Dermis blood vessel endothelial cell (primary cell): Measurements from ENCODE around the gene ATG7. TPM values are rescaled to one million over a fixed set of nuclear protein-coding genes. Genes with fewer than 3 reads are reported as not detected.
A peak's percentile ranks its signal among the peaks of the same experiment; 100 is the strongest.
"Not testable (repeated sequence)": the region's sequence is repeated elsewhere in the genome, so short reads cannot be mapped to it uniquely, and the experiment has no call there.

Experiments used
- DNase-seq: peaks from one replicate; pipeline ENCODE4 v3.0.0; 2010
- total RNA-seq: library from RNA; depleted of rRNA; stranded (reverse); fragments of >200 nt; gene quantifications from 2 replicates; pipeline ENCODE4 v1.2.3, GENCODE V29; 2014

The ATG7 gene
- total RNA-seq, 1 donor from 2014 or later: 102 TPM

DNA sequence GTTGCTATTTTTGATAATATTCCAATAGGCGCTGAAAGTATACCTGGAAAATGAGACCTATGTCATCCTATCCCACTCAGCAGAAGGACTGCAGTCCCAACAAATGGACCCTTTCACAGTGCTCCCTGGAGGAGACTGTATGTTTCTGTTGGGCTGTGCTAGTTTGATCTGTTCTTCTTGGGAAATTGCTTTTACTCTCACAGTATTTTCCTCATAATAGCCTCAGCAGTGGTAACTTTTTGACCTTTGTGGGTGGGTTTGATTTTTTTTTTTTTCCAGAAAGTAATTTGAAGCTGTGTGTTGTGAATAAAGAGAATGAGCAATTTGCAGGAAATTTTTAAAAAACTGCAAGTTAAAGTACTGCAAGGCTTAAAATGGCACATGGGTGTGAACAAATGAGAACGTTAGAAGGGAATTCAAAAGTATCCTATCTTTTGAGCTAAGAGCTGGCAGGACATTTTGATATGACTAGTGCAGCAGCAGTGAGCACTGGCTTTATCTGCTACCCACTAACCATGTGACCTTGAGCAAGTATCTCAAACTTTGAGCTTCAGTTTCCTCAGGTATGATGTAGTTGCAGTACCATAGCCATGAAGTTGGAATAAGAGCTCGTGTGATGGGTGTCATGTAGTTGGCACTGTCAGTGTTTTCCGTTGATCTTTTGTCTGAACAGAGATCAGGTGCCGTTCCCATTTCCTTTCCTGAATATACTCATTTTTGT, 118.4 kb downstream of the ATG7 start:
- peak; percentile 31 for DNase-seq

DNA sequence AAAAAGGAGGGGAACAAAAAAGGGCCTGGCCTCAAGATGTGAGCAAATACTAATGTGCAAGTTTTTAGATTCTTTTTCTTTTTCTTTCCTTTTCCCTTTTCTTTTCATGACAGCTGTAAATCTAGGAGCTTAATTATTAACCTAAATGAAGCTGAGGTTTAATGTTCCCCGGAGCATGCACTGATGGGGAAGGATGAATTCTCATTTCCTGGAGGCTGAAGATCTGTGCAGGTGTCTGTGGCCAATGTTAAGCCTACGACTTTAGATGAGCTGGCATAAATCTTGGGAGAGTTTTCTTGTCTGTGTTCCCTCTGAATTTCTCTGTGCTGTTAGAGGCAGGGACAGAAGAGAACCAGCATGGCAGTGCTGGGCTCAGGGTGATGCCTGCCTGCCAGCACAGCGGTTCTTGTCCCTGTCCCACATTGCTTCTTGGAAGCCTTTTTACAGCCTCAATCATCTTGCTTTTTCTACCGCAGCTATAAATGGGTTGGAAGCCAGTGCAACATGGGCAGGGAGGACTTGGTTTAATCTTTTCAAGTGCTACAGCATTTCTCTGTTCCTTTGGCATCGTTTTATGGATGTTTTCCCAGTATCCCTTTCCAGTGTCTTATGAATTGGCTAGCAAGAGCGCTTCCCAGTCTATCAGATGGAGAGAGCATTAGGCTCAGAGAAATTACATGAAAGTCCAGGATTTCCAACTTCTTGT, 119.1 kb downstream of the ATG7 start:
- DNase-seq: no peak

DNA sequence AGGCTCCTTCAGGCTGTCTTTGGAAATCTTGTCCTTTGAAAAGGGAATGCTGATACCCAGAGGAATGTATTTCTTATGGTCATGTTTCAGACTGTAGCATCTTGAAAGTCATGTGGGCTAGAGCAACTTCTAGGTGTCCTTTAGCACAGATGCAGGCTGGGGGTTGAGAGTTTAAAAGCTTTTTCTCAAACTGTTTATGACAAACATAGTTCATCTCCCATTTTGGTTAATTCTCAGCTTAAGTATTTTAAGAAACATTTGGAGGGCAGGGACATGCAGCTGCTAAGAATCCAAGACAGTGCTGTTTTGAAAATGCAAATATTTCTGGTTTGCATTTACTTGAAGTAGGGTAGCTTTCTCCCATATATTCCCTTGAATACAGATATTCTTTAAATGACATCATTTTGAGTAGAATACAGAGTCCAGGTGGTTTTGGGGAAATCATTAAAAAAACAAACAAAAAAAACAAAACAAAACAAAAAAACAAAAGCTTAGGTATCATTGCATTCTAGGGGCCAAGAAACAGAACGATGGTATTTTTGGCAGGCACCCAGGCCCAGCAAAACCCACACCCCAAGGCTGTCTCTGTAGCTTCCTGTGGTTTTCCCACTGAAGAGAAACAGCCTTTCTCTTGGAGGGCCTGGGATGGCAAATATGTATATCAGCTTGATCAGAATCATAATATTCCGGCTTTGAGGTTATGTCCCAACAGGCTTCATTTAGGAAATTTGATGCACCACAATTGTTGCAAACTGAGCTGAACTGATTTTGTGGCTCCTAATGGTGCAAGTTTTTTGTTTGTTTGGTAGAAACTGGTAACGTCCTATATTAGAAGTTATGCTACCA, 120.0 kb downstream of the ATG7 start:
- peak; percentile 49 for DNase-seq

DNA sequence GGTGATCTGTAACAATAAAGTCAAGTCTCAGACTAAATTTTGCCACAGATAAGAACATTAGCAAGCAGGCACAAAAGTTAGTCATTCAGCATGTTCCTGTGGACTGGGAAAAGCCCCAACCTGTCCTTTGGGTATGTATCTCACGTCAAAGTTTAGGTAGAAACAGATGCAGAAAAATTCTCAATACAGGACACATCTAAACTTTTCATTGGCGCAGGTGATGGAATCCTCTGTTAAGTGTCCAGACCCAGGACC, 120.6 kb downstream of the ATG7 start:
- DNase-seq: no peak

DNA sequence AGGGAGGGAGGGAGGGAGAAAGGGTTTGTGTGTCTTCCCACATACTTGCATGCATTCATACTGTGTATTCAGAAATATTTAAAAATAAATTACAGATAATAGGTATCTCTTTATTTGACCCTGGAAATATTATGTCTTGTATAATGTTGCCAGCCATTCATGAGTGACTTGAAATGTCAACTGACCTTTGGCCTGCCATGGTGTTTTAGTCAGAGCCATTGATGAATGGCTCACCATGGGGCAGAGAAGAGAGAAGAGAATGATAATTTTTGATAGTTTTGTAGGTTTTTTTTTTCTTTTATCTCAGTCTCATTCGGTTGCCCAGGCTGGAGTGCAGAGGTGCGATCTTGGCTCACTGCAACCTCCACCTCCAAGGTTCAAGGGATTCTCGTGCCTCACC, 121.2 kb downstream of the ATG7 start:
- DNase-seq: no peak

DNA sequence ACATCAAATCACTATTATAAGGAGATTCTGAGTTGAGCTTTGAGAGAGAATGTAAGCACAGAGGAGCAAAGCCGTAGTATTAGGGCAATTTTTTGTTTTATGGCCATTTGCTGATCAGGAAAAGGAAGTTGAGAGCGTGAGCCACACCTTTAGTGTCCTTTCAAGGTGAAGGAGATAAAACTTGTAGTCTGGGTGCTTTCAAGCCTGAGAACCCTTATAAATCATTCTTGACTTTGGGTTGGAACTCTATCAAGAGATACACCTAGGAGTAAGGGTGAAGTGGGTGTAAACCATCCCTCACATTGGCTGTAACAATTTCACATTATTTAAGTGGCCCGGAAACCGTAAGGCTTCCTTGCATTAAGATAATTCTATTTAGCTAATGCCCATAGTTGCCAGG, 122.2 kb downstream of the ATG7 start:
- DNase-seq: no peak

DNA sequence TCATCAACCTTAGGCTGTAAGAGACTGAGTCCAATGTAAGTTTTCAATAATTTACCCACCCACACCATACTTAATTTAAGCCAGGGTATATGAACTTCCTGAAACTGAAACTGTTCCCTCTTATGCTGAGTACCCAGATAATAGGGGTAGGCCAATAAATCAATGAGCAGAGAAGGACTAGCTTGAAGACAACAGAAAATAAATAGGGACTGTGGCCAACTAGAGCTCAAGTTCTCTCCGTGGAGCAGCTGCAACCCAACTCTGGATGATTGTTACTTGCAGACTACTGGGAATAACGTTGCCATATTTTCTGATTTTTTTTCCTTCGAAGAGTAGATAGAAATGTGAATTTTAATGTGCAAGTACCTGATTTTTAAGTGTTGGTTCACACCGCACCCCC, 128.0 kb downstream of the ATG7 start:
- DNase-seq: no peak

DNA sequence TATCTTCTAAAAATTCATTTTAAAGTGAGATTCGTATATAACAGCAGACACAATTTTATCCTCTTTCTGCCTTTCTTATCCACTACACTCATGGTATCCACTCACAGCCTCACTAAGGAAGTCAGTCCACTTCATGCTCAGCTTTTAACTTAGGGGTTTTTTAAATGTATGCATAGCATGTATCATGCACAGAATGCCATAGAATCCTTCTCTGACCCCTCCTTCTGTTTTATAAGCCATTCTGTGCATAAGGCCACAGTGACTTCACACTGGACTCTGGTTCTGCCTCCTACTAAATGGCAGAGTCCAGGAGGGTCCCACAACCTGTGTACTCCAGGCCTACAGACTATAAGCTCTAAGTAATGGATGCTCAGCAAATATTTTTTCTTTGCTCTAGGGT, 129.2 kb downstream of the ATG7 start:
- DNase-seq: no peak

DNA sequence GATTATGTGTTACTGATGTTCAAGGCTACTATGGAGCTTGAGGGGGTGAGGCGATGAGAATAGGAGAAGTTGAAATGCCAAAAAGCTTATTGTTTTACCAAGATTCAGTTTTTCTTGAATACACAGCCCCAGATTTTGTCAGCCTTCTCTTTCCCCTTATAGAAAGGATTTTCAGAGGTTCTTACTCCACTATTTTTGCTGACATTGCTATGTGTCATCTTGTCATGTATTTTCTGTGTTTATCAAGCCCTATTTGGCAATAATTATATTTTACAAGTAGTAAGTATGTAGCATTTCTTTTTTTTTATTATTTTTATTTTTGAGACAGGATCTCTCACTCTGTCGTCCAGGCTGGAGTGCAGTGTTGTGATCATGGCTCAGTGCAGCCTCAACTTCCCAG, 133.1 kb downstream of the ATG7 start:
- DNase-seq: no peak

DNA sequence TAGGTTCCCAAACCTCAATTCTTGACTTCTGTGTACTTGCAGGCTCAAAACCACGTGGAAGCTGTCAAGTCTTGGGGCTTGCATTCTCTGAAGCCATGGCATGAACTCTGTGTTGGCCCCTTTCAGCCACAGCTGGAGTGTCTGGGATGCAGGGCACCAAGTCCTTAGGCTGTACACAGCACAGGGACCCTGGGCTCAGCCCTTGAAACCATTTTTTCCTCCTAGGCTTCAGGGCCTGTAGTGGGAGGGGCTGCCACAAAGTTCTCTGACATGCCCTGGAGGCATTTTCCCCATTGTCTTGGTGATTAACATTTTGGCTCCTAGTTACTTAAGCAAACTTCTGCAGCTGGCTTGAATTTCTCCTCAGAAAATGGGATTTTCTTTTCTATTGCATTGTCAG, 135.4 kb downstream of the ATG7 start:
- no peak for DNase-seq

DNA sequence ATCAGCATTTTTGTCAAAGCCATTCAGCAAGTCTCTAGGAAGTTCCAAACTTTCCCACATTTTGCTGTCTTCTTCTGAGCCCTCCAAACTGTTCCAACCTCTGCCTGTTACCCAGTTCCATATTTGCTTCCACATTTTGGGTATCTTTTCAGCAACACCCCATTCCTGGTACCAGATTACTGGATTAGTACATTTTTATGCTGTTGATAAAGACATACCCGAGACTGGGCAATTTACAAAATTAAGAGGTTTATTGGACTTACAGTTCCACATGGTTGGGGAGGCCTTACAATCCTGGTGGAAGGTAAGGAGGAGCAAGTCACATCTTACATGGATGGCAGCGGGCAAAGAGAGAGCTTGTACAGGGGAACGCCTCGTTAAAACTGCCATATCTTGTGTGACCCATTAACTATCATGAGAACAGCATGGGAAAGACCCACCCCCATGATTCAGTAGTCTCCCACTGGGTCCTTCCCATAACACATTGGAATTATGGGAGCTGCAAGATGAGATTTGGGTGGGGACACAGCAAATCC, 136.2 kb downstream of the ATG7 start:
- not testable (repeated sequence) for DNase-seq

DNA sequence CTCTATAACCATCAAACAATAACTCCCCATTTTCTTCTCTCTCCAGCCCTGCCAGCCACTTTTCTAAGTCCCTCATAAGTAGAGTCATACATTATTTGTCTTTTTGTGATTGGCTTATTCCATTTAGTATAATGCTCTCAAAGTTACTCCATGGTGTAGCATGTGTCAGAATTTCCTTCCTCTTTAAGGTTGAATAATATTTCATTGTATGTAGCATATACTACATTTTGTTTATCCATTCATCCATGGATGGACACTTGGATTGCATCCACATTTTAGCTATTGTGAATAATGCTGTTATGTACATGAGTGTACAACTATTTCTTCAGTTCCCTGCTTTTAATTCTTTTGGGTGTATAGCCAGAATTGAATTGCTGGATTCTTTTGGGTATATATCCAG, 138.4 kb downstream of the ATG7 start:
- peak; percentile 51 for DNase-seq

DNA sequence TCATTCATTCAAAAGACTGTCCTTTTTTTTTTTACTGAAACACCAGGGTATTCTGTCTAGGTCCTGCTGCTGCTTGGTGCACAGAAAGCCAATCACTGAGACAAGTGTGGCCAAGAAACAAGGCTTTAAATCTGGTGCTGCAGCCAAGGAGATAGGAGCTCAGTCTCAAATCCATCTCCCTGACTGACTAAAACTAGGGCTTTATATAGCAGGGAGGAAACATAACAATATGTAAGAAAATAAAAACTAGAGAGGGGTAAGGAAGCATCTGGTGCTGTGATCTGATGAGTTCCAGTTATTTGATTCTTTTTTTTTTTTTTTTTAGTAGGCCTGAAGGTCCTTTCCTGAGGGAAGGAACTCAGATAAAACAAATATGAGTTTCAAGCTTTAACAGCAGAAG, 139.8 kb downstream of the ATG7 start:
- DNase-seq: peak; percentile 59

DNA sequence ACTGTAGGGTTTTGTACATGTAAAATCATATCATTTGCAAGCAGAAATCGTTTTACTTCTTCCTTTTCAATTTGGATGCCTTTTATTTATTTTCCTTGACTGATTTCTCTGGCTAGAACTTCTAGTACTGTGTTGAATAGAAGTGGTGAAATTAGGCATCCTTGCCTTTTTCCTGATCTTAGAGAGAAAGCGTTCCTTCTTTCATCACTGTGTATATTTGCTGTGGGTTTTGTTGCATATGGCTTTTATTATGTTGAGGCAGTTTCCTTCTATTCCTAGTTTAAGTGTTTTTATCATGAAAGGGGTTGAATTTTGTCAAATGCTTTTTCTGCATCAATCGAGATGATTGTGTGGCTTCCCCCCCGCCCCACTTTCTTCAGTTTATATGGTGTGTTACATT, 140.9 kb downstream of the ATG7 start:
- DNase-seq: no peak

DNA sequence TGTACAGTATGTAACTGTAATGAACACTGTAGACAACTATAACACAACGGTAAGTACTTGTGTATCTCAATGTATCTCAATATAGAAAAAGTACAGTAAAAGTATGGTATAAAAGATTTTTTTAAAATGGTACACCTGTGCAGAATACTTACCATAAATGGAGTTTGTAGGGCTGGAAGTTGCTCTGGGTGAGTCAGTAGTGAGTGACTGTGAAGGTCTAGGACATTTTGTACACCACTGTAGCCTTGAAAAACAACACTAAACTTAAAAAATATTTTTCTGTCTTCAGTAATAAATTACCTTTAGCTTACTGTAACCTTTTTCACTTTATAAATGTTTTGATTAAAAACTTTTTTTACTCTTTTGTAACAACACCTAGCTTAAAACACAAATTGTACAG, 142.9 kb downstream of the ATG7 start:
- no peak for DNase-seq

DNA sequence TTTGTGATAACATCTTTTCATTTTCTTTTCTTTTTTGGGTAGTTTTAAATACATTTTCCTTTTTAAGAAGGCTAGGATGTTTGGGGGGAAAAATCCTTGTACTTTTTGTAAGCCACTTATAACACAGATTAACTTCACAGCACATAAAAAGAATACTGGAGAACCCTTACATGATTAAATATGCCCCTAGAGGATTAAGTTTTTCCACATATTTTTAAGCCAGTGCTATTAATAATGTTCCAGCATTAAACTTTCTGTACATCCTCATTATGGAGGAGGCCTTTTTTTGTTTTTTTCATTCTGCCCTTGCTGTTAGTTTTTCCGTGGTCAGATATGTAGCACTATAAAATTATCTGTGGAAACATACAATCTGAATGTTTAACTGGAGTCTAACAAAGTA, 147.9 kb downstream of the ATG7 start:
- no peak for DNase-seq

DNA sequence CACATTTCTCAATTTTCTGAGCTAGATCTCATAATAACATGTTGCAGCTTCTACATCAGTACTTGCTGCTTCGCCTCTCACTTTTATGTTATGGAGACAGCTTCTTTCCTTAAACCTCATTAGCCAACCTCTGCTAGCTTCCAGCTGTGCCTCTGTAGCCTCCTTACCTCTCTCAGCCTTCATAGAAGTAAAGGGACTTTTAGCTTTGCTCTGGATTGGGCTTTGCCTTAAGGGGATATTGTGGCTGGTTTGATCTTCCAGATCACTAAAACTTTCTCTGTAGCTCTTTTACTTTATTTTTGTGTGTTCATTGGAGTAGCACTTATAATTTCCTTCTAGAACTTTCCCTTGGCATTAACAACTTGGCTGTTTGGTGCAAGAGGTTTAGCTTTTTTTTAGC, 150.1 kb downstream of the ATG7 start:
- DNase-seq: no peak

DNA sequence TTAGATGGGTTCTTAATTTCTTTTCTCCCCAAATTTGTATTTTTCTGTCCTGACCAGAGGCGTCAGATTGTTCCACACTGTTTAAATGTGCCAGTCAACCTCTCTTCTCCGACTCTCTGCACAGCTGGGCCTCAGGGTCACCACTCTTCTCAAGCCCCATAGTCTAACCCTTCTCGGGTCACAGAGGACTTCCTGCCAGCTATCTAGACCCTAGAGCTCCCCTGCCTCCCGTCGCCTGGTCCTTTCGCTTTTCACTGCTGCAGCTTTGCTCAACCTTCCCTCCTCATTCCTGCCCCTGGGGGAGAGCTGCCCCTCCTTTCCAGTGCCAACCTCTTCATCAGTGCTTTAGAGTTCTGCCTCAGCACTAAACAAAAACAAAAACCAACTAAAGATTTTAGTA, 151.7 kb downstream of the ATG7 start:
- no peak for DNase-seq

DNA sequence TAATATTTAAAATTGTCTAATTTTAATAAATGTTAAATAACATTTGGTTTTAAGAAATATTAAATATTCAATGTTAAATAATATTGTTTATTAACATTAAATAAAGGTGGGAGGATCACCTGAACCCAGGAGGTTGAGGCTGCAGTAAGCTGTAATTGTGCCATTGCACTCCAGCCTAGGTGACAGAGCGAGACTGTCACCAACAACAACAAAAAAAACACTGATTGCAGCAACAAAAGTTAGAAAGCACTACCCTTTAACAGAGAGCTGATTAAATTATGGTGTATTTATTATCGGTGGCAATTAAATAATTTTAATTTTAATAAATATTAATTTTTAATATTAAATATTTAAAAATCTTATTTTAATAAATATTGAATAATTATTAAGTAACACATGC, 152.1 kb downstream of the ATG7 start:
- no peak for DNase-seq

DNA sequence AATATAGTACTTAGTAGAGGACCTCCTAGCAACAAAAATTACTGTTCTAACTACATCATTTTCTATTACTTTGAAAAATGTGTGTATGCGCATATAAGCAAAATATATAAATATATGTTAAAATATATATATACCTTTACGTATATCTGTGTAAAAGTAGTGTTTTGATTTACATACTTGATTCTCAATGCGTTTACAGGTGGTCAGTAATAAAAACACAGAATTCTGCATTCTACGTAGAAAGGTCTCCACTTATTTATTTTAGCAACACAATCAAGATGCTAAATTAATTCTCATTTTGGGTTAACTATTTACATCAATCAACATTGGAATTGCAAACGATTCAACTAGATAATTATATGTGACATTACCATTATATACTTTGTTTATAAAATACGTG, 158.0 kb downstream of the ATG7 start:
- DNase-seq: no peak

DNA sequence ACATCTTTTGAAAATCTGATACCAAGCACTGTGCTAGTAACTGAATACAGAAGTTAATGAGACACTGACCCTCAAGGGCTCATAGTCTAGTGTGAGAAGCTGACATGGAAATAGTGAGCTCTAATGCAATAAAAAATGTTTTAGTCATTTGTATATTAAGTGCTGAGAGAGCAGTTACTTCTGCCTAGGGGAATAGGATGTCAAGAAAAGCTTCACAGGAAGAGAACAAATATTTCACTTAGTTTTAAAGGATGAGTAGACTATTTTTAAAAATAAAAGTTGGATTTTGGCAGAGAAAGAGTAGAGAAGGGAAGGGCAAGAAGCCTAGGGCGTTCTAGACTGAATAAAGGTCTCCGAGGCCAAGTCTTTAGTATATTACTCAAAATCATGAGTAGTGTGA, 158.4 kb downstream of the ATG7 start:
- no peak for DNase-seq

DNA sequence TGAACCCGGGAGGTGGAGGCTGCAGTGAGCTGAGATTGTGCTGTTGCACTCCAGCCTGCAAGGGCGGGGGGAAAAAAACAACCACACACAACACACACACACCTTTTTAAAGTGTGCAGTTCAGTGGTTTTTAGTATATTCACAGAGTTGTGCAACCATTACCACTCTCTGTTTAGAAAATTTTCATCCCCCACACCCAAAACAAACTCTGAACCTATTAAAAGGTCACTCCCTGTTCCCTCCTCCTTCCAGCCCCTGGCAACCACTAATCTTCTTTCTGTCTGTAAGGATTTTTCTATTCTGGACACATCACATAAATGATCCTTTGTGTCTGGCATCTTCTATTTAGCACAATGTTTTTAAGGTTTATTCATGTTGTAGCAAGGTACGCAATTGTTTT, 159.1 kb downstream of the ATG7 start:
- no peak for DNase-seq

DNA sequence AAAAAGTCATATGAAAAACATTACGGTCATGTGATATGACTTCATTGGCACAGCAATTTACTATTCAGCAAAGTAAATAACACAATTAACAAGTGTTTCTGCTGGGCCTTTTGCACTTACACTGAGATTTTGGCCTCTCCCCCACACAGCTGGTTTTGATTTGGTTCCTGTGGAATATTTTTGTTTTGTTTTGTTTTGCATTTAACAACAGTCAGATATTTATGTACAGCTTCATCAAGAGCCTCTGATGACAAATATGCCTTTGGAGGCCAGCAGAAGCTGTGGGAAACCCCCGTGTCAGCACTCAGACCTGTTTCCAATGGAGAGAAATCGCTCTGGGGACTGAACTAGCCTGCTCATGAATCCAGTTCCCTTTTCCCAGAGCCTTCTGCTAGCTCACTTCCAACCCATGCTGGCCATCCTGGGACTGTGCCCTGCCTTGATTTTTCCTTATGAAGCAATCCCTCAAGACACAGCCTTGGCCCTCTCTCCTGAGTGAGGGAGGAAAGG, 161.9 kb downstream of the ATG7 start:
- peak; percentile 62 for DNase-seq
